BJ (cell line): ENCODE measurements around the gene ANKRD11. TPM values are rescaled to one million over a fixed set of nuclear protein-coding genes. Genes with fewer than 3 reads are reported as not detected.

ENCODE experiments used
- CTCF ChIA-PET: fragments of 350-600 bp; formaldehyde crosslinking; extraction: SDS; loops from one replicate; lab custom pipeline; 2021; ENCODE audit warnings: antibody characterized with exemption, inconsistent platforms; lab: Yijun Ruan, JAX
- POLR2A ChIA-PET: fragments of 300-600 bp; sonication (Branson Sonifier 250); formaldehyde crosslinking; extraction: SDS; loops from one replicate; lab custom pipeline; 2021; ENCODE audit warnings: antibody characterized with exemption; lab: Charles Lee
- DNase-seq: peaks from one replicate; pipeline ENCODE4 v3.0.0-alpha.2; 2011; ENCODE audit warnings: low read depth
- H3K27me3 ChIP-seq: 2 replicates; pipeline ENCODE4 v1.6.0; 2011; ENCODE audit warnings: low read length; ENCODE audit not compliant: control insufficient read depth, insufficient read depth
- H3K36me3 ChIP-seq: 2 replicates; pipeline ENCODE4 v1.5.1; 2011; ENCODE audit warnings: low read length; ENCODE audit not compliant: control insufficient read depth, insufficient read depth
- H3K4me3 ChIP-seq: 2 replicates; pipeline ENCODE4 v1.5.1; 2011; ENCODE audit warnings: low read depth, mild to moderate bottlenecking, control low read depth, low read length
- CTCF ChIP-seq: IDR thresholded peaks from 2 replicates; pipeline ENCODE4 v1.5.1; 2011; ENCODE audit warnings: low read depth, mild to moderate bottlenecking, control low read depth, inconsistent platforms, low read length, moderate library complexity; ENCODE audit not compliant: insufficient read depth
- polyA plus RNA-seq: library from polyadenylated mRNA; depleted of rRNA; stranded (reverse); fragments of >200 nt; gene quantifications from 2 replicates; pipeline ENCODE4 v1.2.3, GENCODE V29; 2011

ANKRD11 gene
- polyA plus RNA-seq, 1 experiment = 61.8 TPM

- CTCF ChIA-PET = no interaction called here
- TF ChIP-seq CTCF = no peak
- POLR2A ChIA-PET = no interaction called here
- Histone ChIP-seq H3K4me3 (no peak overlapping the region), H3K27me3 (no peaks in the 10 kb centered on the region), H3K36me3 (peaks cover 5% of the 10 kb centered on the region)
- DNase-seq = no peak
These were observed 72.0 kb downstream of the ANKRD11 start for GRCh38 chr16:89418352-89418751.

- CTCF ChIA-PET = no interaction called here
- POLR2A ChIA-PET = no interaction called here
- DNase-seq = no peak
- Histone ChIP-seq H3K27me3 (no peaks in the 10 kb centered on the region), H3K4me3 (no peak overlapping the region), H3K36me3 (peaks cover 5% of the 10 kb centered on the region)
- TF ChIP-seq CTCF = no peak
These were observed 73.0 kb downstream of the ANKRD11 start for GRCh38 chr16:89417352-89417751.

- no peak for TF ChIP-seq CTCF
- Histone ChIP-seq H3K36me3 (peaks cover 4% of the 10 kb centered on the region), H3K4me3 (no peak overlapping the region), H3K27me3 (no peaks in the 10 kb centered on the region)
- ChIA-PET POLR2A (no interaction called here), CTCF (interaction anchor here (1.4 kb wide), 1 partner anchor 12 kb away, joined by 3 read pairs; no protein-coding TSS in a partner anchor)
- DNase-seq = no peak
These were observed 76.4 kb downstream of the ANKRD11 start for GRCh38 chr16:89413811-89414585.

- H3K4me3 ChIP-seq = no peak overlapping the region
- ChIA-PET POLR2A (no interaction called here), CTCF (interaction anchor here (1.4 kb wide), 1 partner anchor 14 kb away, joined by 3 read pairs; no protein-coding TSS in a partner anchor)
- H3K27me3 ChIP-seq = no peaks in the 10 kb centered on the region
- DNase-seq = no peak
- H3K36me3 ChIP-seq = peaks cover 4% of the 10 kb centered on the region
- TF ChIP-seq CTCF = no peak
These were observed 77.5 kb downstream of the ANKRD11 start for GRCh38 chr16:89412811-89413210.

- TF ChIP-seq CTCF = no peak
- Histone ChIP-seq H3K27me3 (no peaks in the 10 kb centered on the region), H3K36me3 (no peaks in the 10 kb centered on the region), H3K4me3 (no peak overlapping the region)
- ChIA-PET CTCF (no interaction called here), POLR2A (no interaction called here)
- no peak for DNase-seq
These were observed 79.0 kb downstream of the ANKRD11 start for GRCh38 chr16:89411335-89411850.
